SK-N-MC (cell line): ENCODE results near the gene GSG1L.

ENCODE experiments used
- EZH2 ChIP-seq: fragments of 200-600 bp; sonication (generic); IDR thresholded peaks from one replicate; pipeline ENCODE4 v1.6.1; 2017; ENCODE audit warnings: antibody characterized with exemption
- POLR2AphosphoS5 ChIP-seq: IDR thresholded peaks from 2 replicates; pipeline ENCODE4 v1.6.1; 2012; ENCODE audit warnings: mild to moderate bottlenecking, low read depth, low read length, borderline replicate concordance

GRCh38 chr16:27952811-27953210 is 110.7 kb downstream of the GSG1L start:
- no peak for TF ChIP-seq EZH2
- TF ChIP-seq POLR2AphosphoS5: no peak
